Hematopoietic multipotent progenitor cell (in vitro differentiated cells): ENCODE data around the gene ZNF678. TPM values are rescaled to one million over a fixed set of nuclear protein-coding genes. Genes with fewer than 3 reads are reported as not detected.
A peak's percentile ranks its signal among the peaks of the same experiment; 100 is the strongest.
"Not testable (repeated sequence)": the region's sequence is repeated elsewhere in the genome, so short reads cannot be mapped to it uniquely, and the experiment has no call there.

Source experiments
- DNase-seq, 3 donors: peaks; one replicate each; pipeline ENCODE4 v3.0.0-alpha.2; 2011 to 2015; ENCODE audit warnings: low read depth in 2 of 3, low spot score in 2 of 3
- total RNA-seq: library from RNA; depleted of rRNA; stranded (reverse); fragments of >200 nt; gene quantifications from one replicate; pipeline ENCODE4 v1.2.3, GENCODE V29; 2012

Gene ZNF678
- total RNA-seq, 1 donor = 14.8 TPM

- no peak for DNase-seq
Observed at GRCh38 chr1:227549892-227550291, 13.5 kb upstream of the ZNF678 start.

GRCh38 chr1:227551881-227552280 is 11.5 kb upstream of the ZNF678 start:
- not testable (repeated sequence) for DNase-seq

- no peak for DNase-seq
Observed at GRCh38 chr1:227556288-227556687, 7.1 kb upstream of the ZNF678 start.

- DNase-seq = no peak
Observed at GRCh38 chr1:227557962-227558725, 5.2 kb upstream of the ZNF678 start.

GRCh38 chr1:227558732-227559262 is 4.6 kb upstream of the ZNF678 start:
- peak in 1 of 3 donors; percentile 38 for DNase-seq

GRCh38 chr1:227559499-227559898 is 3.9 kb upstream of the ZNF678 start:
- peak in 1 of 3 donors; percentile 10 for DNase-seq

- DNase-seq = peak in 1 of 3 donors; percentile 18
Observed at GRCh38 chr1:227559926-227560325, 3.4 kb upstream of the ZNF678 start.

- peak in 1 of 3 donors; percentile 14 for DNase-seq
Observed at GRCh38 chr1:227560393-227561173, 2.8 kb upstream of the ZNF678 start.

GRCh38 chr1:227561241-227561907 is 2.0 kb upstream of the ZNF678 start:
- peak in 1 of 3 donors; percentile 10 for DNase-seq

- no peak for DNase-seq
Observed at GRCh38 chr1:227562037-227562436, 1.3 kb upstream of the ZNF678 start.

GRCh38 chr1:227562933-227563323 is 428 bp upstream of the ZNF678 start:
- DNase-seq = no peak

- DNase-seq = no peak
Observed at GRCh38 chr1:227567256-227567655, 3.9 kb downstream of the ZNF678 start.

GRCh38 chr1:227568593-227568992 is 5.2 kb downstream of the ZNF678 start:
- no peak for DNase-seq

- DNase-seq = no peak
Observed at GRCh38 chr1:227572752-227573151, 9.4 kb downstream of the ZNF678 start.

GRCh38 chr1:227574926-227575325 is 11.6 kb downstream of the ZNF678 start:
- DNase-seq = no peak

GRCh38 chr1:227576189-227576588 is 12.8 kb downstream of the ZNF678 start:
- DNase-seq = no peak

- DNase-seq = no peak
Observed at GRCh38 chr1:227577500-227577899, 14.1 kb downstream of the ZNF678 start.

- no peak for DNase-seq
Observed at GRCh38 chr1:227583354-227583753, 20.0 kb downstream of the ZNF678 start.

GRCh38 chr1:227586733-227587132 is 23.4 kb downstream of the ZNF678 start:
- no peak for DNase-seq

GRCh38 chr1:227587968-227588367 is 24.6 kb downstream of the ZNF678 start:
- no peak for DNase-seq

GRCh38 chr1:227588769-227589168 is 25.4 kb downstream of the ZNF678 start:
- DNase-seq = not testable (repeated sequence)
